ENCODE data around the gene RNF169. TPM values are rescaled to one million over a fixed set of nuclear protein-coding genes. Genes with fewer than 3 reads are reported as not detected.
A peak's percentile ranks its signal among the peaks of the same experiment; 100 is the strongest.

The RNF169 gene
- total and polyA plus RNA-seq, 4 donors, result 4.4 to 34.8 (median 12.7) TPM

DNA sequence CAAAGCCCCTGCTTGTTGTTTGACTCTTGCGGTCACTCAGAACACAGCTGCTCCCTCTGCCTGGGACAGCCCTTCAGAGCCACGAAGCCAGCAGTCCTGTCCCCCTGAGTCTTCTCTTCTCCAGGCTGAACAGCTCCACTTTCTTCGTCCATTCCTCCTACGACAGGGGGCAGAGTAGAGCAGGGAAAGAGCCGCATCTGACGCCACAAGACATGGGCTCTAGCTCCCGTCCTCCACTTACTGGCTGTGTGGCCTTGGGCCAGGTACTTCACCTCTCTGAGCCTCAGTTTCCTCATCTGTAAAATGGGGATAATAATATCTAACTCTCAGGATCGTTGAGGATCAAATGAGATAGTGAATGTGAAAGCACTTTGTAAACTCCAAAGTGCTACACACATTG lies 47.3 kb upstream of the RNF169 start:
- Histone ChIP-seq H3K27me3 (ENCODE audit: control insufficient read depth in 3 of 3, insufficient read depth in 3 of 3, low read length in 2 of 3) (no peaks in the 10 kb centered on the region), H3K4me1 (ENCODE audit: control insufficient read depth in 5 of 5, insufficient read depth in 5 of 5, low read length in 5 of 5) (peaks cover 0 to 8% (median 0%) of the 10 kb centered on the region in 5 donors), H3K9me3 (ENCODE audit: control insufficient read depth in 4 of 4, insufficient read depth in 3 of 4, low read length in 3 of 4) (no peaks in the 10 kb centered on the region), H3K27ac (ENCODE audit: low read depth in 1 of 2, low read length in 1 of 2) (no peak overlapping the region), H3K9ac (ENCODE audit: insufficient read depth in 1 of 2, low read length in 2 of 2) (no peak overlapping the region), H3K4me3 (no peak overlapping the region), H3K36me3 (ENCODE audit: control insufficient read depth in 4 of 4, insufficient read depth in 4 of 4, low read length in 4 of 4) (no peaks in the 10 kb centered on the region)
- WGBS, 2 donors, result 67 to 68% methylated on average over 8 of the region's 8 CpGs
- ATAC-seq (ENCODE audit: insufficient read depth, low FRiP score) (no peak), DNase-seq (no peak)
- TF ChIP-seq, protein P1, sequence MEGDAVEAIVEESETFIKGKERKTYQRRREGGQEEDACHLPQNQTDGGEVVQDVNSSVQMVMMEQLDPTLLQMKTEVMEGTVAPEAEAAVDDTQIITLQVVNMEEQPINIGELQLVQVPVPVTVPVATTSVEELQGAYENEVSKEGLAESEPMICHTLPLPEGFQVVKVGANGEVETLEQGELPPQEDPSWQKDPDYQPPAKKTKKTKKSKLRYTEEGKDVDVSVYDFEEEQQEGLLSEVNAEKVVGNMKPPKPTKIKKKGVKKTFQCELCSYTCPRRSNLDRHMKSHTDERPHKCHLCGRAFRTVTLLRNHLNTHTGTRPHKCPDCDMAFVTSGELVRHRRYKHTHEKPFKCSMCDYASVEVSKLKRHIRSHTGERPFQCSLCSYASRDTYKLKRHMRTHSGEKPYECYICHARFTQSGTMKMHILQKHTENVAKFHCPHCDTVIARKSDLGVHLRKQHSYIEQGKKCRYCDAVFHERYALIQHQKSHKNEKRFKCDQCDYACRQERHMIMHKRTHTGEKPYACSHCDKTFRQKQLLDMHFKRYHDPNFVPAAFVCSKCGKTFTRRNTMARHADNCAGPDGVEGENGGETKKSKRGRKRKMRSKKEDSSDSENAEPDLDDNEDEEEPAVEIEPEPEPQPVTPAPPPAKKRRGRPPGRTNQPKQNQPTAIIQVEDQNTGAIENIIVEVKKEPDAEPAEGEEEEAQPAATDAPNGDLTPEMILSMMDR (IDR thresholded peaks at IDR 0.05; ENCODE audit: control extremely low read depth, extremely low read depth), result no peak

DNA sequence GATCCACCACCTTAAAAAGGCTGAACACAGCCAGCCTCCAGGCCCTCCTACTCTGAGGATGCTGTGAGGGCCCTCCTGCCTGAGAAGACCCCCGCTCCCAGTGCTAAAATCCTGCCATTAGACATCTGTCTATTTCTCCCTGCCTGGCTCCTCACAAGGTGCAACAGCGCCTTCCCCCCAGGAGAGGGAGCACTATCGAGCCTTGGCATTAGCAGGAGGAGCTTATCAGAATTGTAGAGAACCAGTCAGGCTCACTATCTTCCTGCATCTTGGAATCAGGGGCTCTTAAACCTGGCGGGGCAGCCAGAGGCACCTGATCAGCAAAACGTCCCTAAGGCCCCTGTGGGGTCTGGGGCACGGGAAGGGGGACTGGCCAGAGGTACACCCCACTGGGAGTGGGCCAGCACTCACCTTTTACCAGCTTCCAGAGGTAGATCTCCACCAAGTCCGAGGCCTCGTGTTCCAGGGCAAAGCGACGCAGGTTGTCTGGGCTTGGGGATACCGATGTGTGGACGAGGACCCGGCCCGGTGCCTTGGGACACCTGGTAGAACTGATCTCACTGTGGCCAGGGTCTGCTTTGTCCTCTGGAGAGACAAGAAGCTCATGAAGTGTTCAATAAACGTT lies 46.2 kb upstream of the RNF169 start:
- Histone ChIP-seq H3K4me3 (no peak overlapping the region), H3K4me1 (ENCODE audit: control insufficient read depth in 5 of 5, insufficient read depth in 5 of 5, low read length in 5 of 5) (peaks cover 0 to 3% (median 0%) of the 10 kb centered on the region in 5 donors), H3K36me3 (ENCODE audit: control insufficient read depth in 4 of 4, insufficient read depth in 4 of 4, low read length in 4 of 4) (no peaks in the 10 kb centered on the region), H3K27me3 (ENCODE audit: control insufficient read depth in 3 of 3, insufficient read depth in 3 of 3, low read length in 2 of 3) (no peaks in the 10 kb centered on the region), H3K9me3 (ENCODE audit: control insufficient read depth in 4 of 4, insufficient read depth in 3 of 4, low read length in 3 of 4) (no peaks in the 10 kb centered on the region), H3K27ac (ENCODE audit: low read depth in 1 of 2, low read length in 1 of 2) (no peak overlapping the region), H3K9ac (ENCODE audit: insufficient read depth in 1 of 2, low read length in 2 of 2) (no peak overlapping the region)
- peak; percentile 62 for ATAC-seq (ENCODE audit: insufficient read depth, low FRiP score)
- 53 to 54% methylated on average over 15 of the region's 15 CpGs for WGBS, 2 donors
- peak; percentile 75 to 82 (median 77) for DNase-seq
- TF ChIP-seq, protein P1 (IDR thresholded peaks at IDR 0.05; ENCODE audit: control extremely low read depth, extremely low read depth), result peak; percentile 77

DNA sequence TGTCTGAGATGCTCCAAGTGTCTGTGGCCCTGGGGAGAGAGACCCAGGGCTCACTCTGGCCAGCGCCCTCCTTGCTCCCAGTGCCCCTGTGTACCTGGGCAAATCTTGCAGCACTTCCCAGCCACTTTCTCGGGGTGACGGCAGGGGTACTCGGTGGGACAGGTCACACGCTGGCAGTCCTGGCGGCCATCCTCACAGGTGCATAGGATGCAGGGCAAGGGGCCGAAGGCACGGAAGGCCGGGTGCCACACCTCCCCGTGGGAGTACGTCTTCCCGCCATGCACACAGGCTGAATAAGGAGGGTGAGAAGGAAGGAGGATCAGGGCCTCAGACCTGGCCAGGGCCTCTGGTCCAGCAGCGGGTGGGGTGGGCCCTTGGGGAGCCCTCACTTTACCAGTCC lies 45.4 kb upstream of the RNF169 start:
- 95% methylated on average over 13 of the region's 13 CpGs for WGBS, 2 donors
- Histone ChIP-seq H3K9me3 (ENCODE audit: control insufficient read depth in 4 of 4, insufficient read depth in 3 of 4, low read length in 3 of 4) (no peaks in the 10 kb centered on the region), H3K36me3 (ENCODE audit: control insufficient read depth in 4 of 4, insufficient read depth in 4 of 4, low read length in 4 of 4) (no peaks in the 10 kb centered on the region), H3K9ac (ENCODE audit: insufficient read depth in 1 of 2, low read length in 2 of 2) (no peak overlapping the region), H3K27me3 (ENCODE audit: control insufficient read depth in 3 of 3, insufficient read depth in 3 of 3, low read length in 2 of 3) (no peaks in the 10 kb centered on the region), H3K27ac (ENCODE audit: low read depth in 1 of 2, low read length in 1 of 2) (no peak overlapping the region), H3K4me3 (no peak overlapping the region), H3K4me1 (ENCODE audit: control insufficient read depth in 5 of 5, insufficient read depth in 5 of 5, low read length in 5 of 5) (peaks cover 0 to 3% (median 0%) of the 10 kb centered on the region in 5 donors)
- TF ChIP-seq, protein P1 (IDR thresholded peaks at IDR 0.05; ENCODE audit: control extremely low read depth, extremely low read depth), result no peak
- no peak for DNase-seq
- ATAC-seq (ENCODE audit: insufficient read depth, low FRiP score), result no peak

DNA sequence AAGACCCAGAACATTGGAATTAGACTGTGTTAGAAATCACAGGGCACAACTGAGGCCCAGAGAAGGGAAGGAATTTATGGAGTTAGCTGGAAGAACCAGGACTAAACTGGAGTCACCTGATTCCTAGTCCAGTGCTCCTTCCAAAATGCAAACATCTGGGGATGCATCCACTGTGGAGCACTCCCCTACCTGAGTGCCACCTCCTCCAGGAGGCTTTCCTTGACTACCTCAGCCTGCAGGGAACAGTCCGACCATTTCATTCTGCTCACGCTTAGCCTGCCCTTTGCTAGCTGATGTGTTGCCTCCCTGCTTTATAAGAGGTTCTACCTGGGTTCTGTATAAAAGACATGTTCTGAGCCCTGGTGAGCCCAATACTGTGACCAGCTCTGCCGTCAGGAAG lies 41.5 kb upstream of the RNF169 start:
- Histone ChIP-seq H3K27me3 (ENCODE audit: control insufficient read depth in 3 of 3, insufficient read depth in 3 of 3, low read length in 2 of 3) (no peaks in the 10 kb centered on the region), H3K9me3 (ENCODE audit: control insufficient read depth in 4 of 4, insufficient read depth in 3 of 4, low read length in 3 of 4) (no peaks in the 10 kb centered on the region), H3K4me3 (no peak overlapping the region), H3K9ac (ENCODE audit: insufficient read depth in 1 of 2, low read length in 2 of 2) (no peak overlapping the region), H3K36me3 (ENCODE audit: control insufficient read depth in 4 of 4, insufficient read depth in 4 of 4, low read length in 4 of 4) (no peaks in the 10 kb centered on the region), H3K27ac (ENCODE audit: low read depth in 1 of 2, low read length in 1 of 2) (no peak overlapping the region), H3K4me1 (ENCODE audit: control insufficient read depth in 5 of 5, insufficient read depth in 5 of 5, low read length in 5 of 5) (peaks cover 0 to 12% (median 6%) of the 10 kb centered on the region in 5 donors)
- 95 to 98% methylated on average over 3 of the region's 3 CpGs for WGBS, 2 donors
- ATAC-seq (ENCODE audit: insufficient read depth, low FRiP score) (no peak), DNase-seq (no peak)
- TF ChIP-seq, protein P1 (IDR thresholded peaks at IDR 0.05; ENCODE audit: control extremely low read depth, extremely low read depth), result no peak
